RWPE2 (cell line): ENCODE data around the gene RAX.

Source experiments
- ATAC-seq: fragments of 200-7000 bp; cut with Tn5 transposase; 3 replicates; pipeline ENCODE4 v1.9.1; 2021; ENCODE audit warnings: low read depth
- DNase-seq: peaks from one replicate; pipeline ENCODE4 v3.0.0-alpha.2; 2020; ENCODE audit warnings: low spot score
- H3K27ac ChIP-seq: fragments of 450-650 bp; 2 replicates; pipeline ENCODE4 v1.5.1; 2017; ENCODE audit warnings: mild to moderate bottlenecking; ENCODE audit not compliant: poor library complexity, severe bottlenecking
- H3K27me3 ChIP-seq: fragments of 250-450 bp; sonication (Bioruptor Pico); 2 replicates; pipeline ENCODE4 v1.5.1; 2021; ENCODE audit warnings: mild to moderate bottlenecking, moderate library complexity; ENCODE audit not compliant: insufficient read depth, poor library complexity, severe bottlenecking
- H3K36me3 ChIP-seq: fragments of 250-450 bp; sonication (Bioruptor Pico); 2 replicates; pipeline ENCODE4 v1.5.1; 2020; ENCODE audit warnings: low read depth, mild to moderate bottlenecking, moderate library complexity
- H3K4me1 ChIP-seq: fragments of 250-450 bp; sonication (Bioruptor Pico); 2 replicates; pipeline ENCODE4 v1.5.1; 2021; ENCODE audit warnings: mild to moderate bottlenecking, moderate library complexity; ENCODE audit not compliant: insufficient read depth, poor library complexity, severe bottlenecking
- H3K4me3 ChIP-seq: fragments of 250-450 bp; sonication (Bioruptor Pico); 2 replicates; pipeline ENCODE4 v1.5.1; 2021; ENCODE audit warnings: mild to moderate bottlenecking, moderate library complexity; ENCODE audit not compliant: severe bottlenecking
- H3K9me3 ChIP-seq: fragments of 250-450 bp; sonication (Bioruptor Pico); 2 replicates; pipeline ENCODE4 v1.5.1; 2021; ENCODE audit warnings: mild to moderate bottlenecking, moderate library complexity; ENCODE audit not compliant: severe bottlenecking
- CTCF ChIP-seq: fragments of 450-650 bp; IDR thresholded peaks from one replicate; pipeline ENCODE4 v1.5.1; 2017; ENCODE audit warnings: mild to moderate bottlenecking, moderate library complexity; ENCODE audit not compliant: poor library complexity, severe bottlenecking

Gene RAX

GRCh38 chr18:59268127-59268720 lies 5.0 kb downstream of the RAX start:
- DNase-seq, result no peak
- Histone ChIP-seq H3K4me1 (no peaks in the 10 kb centered on the region), H3K27ac (no peak overlapping the region), H3K27me3 (peaks cover 99% of the 10 kb centered on the region), H3K36me3 (no peaks in the 10 kb centered on the region), H3K9me3 (no peaks in the 10 kb centered on the region), H3K4me3 (no peak overlapping the region)
- no peak for TF ChIP-seq CTCF
- ATAC-seq, result no peak

GRCh38 chr18:59267503-59268126 lies 5.6 kb downstream of the RAX start:
- Histone ChIP-seq H3K27me3 (peaks cover 99% of the 10 kb centered on the region), H3K27ac (no peak overlapping the region), H3K4me1 (no peaks in the 10 kb centered on the region), H3K36me3 (no peaks in the 10 kb centered on the region), H3K9me3 (no peaks in the 10 kb centered on the region), H3K4me3 (no peak overlapping the region)
- DNase-seq (no peak), ATAC-seq (peak; percentile 66)
- TF ChIP-seq CTCF, result no peak

DNA sequence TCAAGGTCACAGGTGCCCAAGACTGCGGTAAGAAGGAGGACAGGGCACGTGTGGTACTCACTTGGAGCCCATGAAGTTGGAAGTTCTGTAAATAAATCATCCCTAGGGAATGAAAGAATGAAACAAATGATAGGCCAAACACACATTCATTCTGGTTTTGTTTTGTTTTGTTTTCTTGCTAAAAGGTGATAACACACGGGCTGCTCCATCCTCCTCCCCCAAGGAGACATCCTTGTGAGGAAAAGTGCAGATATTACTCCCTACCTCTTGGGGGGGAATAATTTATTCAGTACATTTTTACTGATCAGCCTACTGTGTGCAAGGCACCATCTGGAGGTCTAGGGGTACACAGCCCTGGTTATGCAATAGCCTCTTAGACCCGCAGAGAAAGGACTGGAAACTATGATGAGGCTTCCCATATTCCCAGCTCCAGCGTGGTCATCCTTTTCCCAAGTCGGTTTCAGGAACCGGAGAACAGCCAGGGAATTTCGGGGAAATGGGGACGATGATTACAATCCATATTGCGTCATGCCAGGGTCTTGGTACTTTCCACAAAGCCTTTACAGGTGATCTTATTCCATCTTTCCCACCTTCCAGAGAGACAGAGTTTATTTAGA lies 6.3 kb downstream of the RAX start:
- Histone ChIP-seq H3K4me3 (no peak overlapping the region), H3K27me3 (peaks cover 94% of the 10 kb centered on the region), H3K36me3 (no peaks in the 10 kb centered on the region), H3K9me3 (no peaks in the 10 kb centered on the region), H3K4me1 (no peaks in the 10 kb centered on the region), H3K27ac (no peak overlapping the region)
- DNase-seq (no peak), ATAC-seq (no peak)
- TF ChIP-seq CTCF, result no peak

DNA sequence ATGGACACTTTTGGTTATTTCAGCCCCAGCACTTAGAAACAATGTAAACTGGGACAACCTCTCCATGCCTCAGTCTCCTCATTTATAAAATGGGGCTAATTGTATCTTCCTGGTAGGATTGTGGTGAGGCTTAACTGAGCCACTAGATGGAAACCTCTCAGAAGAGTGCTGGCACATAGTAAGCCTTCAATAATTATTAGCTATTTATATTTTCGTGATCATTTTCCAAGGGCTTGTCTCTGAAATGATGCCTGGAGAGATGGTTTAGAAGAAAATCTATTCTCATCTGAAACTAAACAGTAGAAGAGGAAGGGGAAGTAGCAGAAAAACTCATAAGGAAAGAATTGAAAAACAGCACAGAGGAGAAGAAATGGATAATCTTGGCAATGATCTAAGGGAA lies 6.8 kb downstream of the RAX start:
- H3K4me3 ChIP-seq, result no peak overlapping the region
- H3K4me1 ChIP-seq, result no peaks in the 10 kb centered on the region
- H3K27me3 ChIP-seq, result peaks cover 89% of the 10 kb centered on the region
- H3K27ac ChIP-seq, result no peak overlapping the region
- no peaks in the 10 kb centered on the region for H3K9me3 ChIP-seq
- TF ChIP-seq CTCF, result no peak
- ATAC-seq (no peak), DNase-seq (no peak)
- no peaks in the 10 kb centered on the region for H3K36me3 ChIP-seq

- no peak for ATAC-seq
- Histone ChIP-seq H3K4me3 (no peak overlapping the region), H3K36me3 (no peaks in the 10 kb centered on the region), H3K9me3 (no peaks in the 10 kb centered on the region), H3K4me1 (no peaks in the 10 kb centered on the region), H3K27me3 (peaks cover 84% of the 10 kb centered on the region), H3K27ac (no peak overlapping the region)
- no peak for TF ChIP-seq CTCF
- no peak for DNase-seq
These were observed 7.3 kb downstream of the RAX start for GRCh38 chr18:59265974-59266369.
